GM12865 (cell line): ENCODE data around the gene LGALS1.
A peak's percentile ranks its signal among the peaks of the same experiment; 100 is the strongest.
"Not testable (repeated sequence)": the region's sequence is repeated elsewhere in the genome, so short reads cannot be mapped to it uniquely, and the experiment has no call there.

ENCODE experiments used
- DNase-seq: peaks from one replicate; pipeline ENCODE4 v3.0.0; 2010; ENCODE audit warnings: low read depth
- H3K4me3 ChIP-seq: 2 replicates; pipeline ENCODE4 v1.5.1; 2011; ENCODE audit warnings: mild to moderate bottlenecking, low read depth, low read length, control low read depth
- TF ChIP-seq, protein P1 (sequence below): IDR thresholded peaks from 2 replicates; pipeline ENCODE4 v1.5.1; 2011; ENCODE audit warnings: low read length, control low read depth, low read depth, inconsistent platforms; ENCODE audit not compliant: insufficient read depth; ENCODE audit errors: missing control alignments

LGALS1 gene

DNA sequence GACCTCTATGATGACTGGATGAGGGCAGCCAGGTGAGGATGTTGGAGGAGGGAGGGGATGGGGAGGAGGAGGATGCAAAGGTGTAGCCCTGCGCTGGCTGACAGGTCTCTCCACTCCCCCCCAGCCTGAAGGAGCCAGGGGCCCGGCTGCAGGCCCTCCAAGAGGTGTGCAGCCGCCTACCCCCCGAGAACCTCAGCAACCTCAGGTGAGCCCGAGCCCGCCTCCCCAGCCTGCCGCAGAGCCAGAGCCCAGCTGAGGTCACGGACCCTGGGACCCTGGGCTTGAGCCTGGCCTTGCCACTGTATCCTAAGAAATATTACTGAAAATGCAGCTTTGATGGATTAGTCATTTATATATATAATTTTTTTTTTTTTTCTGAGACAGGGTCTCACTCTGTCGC, 28.1 kb upstream of the LGALS1 start:
- no peak for DNase-seq

DNA sequence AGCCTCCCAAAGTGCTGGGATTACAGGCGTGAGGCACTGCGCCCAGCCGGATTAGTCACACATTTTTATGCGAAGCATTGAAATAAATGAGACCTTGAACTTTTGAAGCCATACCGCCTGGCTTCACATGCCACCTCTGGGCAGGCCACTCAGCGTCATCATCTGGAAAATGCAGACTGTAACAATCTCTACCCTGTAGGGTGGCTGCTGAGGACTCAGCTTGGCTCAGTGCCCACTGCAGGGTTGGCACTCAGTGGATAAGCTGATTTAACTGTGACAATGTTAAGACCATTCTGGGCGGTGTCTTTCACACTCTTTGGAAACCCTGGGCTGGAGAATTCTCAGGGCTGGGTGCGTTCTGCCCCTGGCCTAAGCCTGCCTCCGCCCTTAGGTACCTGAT, 27.5 kb upstream of the LGALS1 start:
- no peak overlapping the region for H3K4me3 ChIP-seq
- TF ChIP-seq, protein P1, sequence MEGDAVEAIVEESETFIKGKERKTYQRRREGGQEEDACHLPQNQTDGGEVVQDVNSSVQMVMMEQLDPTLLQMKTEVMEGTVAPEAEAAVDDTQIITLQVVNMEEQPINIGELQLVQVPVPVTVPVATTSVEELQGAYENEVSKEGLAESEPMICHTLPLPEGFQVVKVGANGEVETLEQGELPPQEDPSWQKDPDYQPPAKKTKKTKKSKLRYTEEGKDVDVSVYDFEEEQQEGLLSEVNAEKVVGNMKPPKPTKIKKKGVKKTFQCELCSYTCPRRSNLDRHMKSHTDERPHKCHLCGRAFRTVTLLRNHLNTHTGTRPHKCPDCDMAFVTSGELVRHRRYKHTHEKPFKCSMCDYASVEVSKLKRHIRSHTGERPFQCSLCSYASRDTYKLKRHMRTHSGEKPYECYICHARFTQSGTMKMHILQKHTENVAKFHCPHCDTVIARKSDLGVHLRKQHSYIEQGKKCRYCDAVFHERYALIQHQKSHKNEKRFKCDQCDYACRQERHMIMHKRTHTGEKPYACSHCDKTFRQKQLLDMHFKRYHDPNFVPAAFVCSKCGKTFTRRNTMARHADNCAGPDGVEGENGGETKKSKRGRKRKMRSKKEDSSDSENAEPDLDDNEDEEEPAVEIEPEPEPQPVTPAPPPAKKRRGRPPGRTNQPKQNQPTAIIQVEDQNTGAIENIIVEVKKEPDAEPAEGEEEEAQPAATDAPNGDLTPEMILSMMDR, result no peak
- no peak for DNase-seq

More for the DNA sequence above, 28.1 kb upstream of the LGALS1 start:
- TF ChIP-seq, protein P1, result no peak
- no peak overlapping the region for H3K4me3 ChIP-seq

DNA sequence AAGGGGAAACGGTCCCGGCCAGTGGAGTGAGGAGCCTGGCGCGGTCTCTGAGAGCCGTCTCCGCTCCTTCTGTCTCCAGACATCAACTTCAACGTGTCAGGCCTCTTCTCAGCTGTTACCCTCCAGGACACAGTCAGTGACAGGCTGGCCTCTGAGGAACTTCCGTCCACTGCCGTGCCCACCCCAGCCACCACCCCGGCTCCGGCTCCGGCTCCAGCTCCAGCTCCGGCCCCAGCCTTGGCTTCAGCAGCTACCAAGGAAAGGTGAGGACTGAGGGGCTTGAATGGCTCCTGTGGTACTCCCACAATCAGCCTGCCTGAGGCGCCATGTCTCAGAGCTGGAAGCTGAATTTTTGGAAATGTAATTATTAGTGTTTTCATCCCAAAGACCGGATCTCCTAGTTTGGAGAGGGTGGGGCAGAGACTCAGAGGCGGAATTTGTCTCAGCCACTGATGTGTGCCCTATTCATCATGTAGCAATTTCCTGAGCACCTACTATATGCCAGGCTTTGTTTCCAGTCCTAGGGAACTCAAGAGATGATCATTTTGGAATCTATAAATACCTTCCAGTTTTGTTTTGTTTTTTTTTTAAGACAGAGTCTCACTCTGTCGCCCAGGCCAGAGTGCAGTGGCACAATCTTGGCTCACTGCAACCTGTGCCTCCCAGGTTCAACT, 24.8 kb upstream of the LGALS1 start:
- no peak for DNase-seq
- no peak overlapping the region for H3K4me3 ChIP-seq
- TF ChIP-seq, protein P1, result no peak

DNA sequence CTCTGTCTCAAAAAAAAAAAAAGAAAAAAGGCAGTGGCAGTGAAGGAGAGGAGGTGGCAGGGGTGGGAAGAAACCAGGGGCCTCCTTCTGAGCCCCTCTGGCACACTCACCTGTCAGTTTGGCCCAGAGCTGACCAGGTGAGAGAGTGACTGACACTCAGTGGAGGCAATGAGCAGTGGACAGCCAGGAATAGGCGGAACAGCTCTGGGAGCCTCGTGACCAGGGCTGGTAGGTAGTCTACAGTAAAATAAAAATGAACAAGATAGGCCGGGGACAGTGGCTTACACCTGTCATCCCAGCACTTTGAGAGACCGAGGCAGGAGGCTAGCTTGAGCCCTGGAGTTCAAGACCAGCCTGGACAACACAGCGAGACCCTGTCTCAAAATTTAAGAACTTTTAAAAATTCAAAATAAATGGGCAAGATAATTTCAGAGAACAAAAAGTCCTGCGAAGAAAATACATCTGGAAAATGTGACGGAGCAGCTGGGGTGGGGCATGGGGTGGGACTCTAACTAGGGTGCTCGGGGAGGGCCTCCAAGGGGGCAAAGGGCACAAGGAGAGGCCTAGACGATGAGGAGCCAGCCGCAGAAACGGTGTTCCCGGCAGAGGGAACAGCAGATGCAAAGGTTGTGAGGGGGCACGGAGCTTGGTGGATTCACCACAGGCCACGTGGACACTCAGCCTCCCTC, 20.7 kb upstream of the LGALS1 start:
- TF ChIP-seq, protein P1, result no peak
- no peak overlapping the region for H3K4me3 ChIP-seq
- no peak for DNase-seq

DNA sequence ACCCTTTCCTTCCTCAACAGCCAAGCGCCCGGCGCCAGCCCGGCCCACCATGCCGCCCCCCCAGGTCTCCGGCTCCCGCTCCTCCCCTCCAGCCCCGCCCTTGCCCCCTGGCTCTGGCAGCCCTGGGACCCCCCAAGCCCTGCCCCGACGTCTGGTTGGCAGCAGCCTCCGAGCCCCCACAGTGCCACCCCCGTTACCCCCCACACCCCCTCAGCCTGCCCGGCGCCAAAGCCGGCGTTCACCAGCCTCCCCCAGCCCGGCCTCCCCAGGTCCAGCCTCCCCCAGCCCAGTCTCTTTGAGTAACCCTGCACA, 20.2 kb upstream of the LGALS1 start:
- no peak for DNase-seq
- TF ChIP-seq, protein P1, result no peak
- H3K4me3 ChIP-seq, result no peak overlapping the region

DNA sequence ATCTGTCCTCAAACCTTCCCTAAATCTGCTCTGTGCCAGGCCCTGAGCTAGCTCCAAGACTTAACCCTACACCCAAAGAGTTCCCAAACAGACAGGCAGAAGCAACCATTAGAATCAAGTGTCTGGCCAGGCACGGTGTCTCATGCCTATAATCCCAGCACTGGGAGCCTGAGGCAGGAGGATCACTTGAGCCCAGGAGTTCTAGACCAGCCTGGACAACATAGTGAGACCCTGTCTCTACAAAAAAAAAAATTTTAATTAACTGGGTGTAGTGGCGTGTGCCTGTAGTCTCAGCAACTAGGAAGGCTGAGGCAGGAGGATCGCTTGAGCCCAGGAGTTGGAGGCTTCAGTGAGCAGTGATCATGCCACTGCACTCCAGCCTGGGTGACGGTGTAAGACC, 18.9 kb upstream of the LGALS1 start:
- not testable (repeated sequence) for DNase-seq, H3K4me3 ChIP-seq

DNA sequence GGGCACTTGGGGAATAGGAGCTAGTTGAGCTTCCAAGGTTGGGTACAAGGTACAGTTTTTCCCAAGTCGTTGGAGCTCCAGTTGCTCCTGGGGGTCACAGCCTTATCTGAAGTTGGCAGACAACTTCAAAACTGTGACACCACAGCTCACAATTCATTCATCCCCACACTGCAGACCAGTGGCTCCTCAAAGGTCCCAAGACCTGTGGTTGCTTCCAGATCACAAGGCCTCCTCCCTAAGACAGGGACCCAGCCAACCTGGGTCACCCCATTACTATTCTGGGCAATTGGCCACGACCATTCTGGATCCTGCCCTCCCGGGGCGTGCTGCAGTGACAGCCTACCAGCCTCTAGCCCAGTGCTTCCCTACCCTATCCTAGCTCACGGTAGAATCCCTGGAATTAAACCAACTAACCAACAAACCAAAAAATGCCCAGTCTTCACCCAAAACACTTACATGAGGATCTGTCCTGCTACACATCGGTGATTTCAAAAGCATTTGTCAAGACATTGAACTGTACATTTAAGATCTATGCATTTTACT, 17.8 kb upstream of the LGALS1 start:
- DNase-seq, result peak; percentile 60
- H3K4me3 ChIP-seq, result peak overlapping the region; percentile 70
- TF ChIP-seq, protein P1, result no peak
